SU-DHL-6 (cell line): ENCODE results near the gene PSMD14.

ENCODE experiments used
- EZH2phosphoT487 ChIP-seq: fragments of 200-600 bp; sonication (generic), shearing (Covaris generic); conservative IDR thresholded peaks from 2 replicates; pipeline ENCODE4 v1.6.1; 2018; ENCODE audit warnings: mild to moderate bottlenecking, antibody characterized with exemption, low read length, moderate library complexity, mixed read lengths
- TF ChIP-seq, protein P1 (sequence below): fragments of 200-600 bp; sonication (generic); IDR thresholded peaks from one replicate; pipeline ENCODE4 v1.5.1; 2017; ENCODE audit warnings: antibody characterized with exemption, mild to moderate bottlenecking, low read length, moderate library complexity; ENCODE audit not compliant: insufficient read depth, poor library complexity, severe bottlenecking

DNA sequence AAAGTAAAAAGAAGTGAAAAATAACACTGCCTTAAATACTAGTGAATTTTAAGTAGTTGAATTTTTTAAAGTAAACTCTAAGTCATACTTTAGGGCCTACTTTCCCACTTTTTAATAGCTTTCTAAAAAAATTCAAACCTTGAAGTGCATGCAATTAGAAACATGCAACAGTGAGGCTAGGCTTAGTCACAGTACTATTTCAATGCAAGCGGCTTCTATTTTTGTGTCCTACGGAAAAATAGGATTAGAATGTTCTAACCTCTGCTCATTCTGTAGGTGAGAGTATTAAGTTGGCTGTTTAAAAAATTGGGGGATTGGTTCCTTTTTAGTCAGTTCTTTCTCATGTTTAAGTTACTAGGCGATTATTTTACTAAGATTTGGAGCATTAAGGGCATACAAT is 39.1 kb upstream of the PSMD14 start:
- TF ChIP-seq, protein P1, sequence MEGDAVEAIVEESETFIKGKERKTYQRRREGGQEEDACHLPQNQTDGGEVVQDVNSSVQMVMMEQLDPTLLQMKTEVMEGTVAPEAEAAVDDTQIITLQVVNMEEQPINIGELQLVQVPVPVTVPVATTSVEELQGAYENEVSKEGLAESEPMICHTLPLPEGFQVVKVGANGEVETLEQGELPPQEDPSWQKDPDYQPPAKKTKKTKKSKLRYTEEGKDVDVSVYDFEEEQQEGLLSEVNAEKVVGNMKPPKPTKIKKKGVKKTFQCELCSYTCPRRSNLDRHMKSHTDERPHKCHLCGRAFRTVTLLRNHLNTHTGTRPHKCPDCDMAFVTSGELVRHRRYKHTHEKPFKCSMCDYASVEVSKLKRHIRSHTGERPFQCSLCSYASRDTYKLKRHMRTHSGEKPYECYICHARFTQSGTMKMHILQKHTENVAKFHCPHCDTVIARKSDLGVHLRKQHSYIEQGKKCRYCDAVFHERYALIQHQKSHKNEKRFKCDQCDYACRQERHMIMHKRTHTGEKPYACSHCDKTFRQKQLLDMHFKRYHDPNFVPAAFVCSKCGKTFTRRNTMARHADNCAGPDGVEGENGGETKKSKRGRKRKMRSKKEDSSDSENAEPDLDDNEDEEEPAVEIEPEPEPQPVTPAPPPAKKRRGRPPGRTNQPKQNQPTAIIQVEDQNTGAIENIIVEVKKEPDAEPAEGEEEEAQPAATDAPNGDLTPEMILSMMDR = no peak
- no peak for TF ChIP-seq EZH2phosphoT487
